Measurements from ENCODE around the gene ATXN2.

- no peak for TF ChIP-seq EZH2 (optimal IDR thresholded peaks at IDR 0.05; ENCODE audit: low read depth, low read length)
- TF ChIP-seq CTCF (IDR thresholded peaks at IDR 0.05; ENCODE audit: low read length): no peak
Measured at GRCh38 chr12:111436811-111437210, 162.3 kb downstream of the ATXN2 start.

Data from MM.1S (cell line).